ENCODE measurements around the gene CCIN. TPM values are rescaled to one million over a fixed set of nuclear protein-coding genes. Genes with fewer than 3 reads are reported as not detected.
A peak's percentile ranks its signal among the peaks of the same experiment; 100 is the strongest.

Gene CCIN
- total and polyA plus RNA-seq, 9 of the 15 experiments (the other 6 are each of a cell fraction or from before 2014, with no cell fraction given), result not detected

DNA sequence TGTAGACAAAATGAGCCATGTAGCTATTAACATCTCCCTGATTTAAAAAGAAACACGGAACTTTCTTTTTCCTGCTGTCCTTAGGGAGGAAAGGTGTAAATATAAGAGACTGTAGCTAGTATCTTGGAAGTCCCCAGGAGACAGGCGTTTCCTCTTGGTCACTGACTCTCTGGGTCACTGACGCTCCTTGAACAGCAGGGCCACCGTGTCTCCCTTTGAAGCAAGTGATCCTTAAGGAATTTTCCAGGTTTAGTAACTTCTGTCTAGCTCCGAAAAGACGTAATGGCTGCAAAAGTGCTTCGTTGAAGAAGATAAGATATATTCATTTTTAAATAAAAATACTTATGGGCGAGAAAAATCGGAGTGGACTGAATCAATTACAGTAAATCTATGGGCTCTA is 20.8 kb downstream of the CCIN start:
- no peaks in the 10 kb centered on the region for H3K27me3 ChIP-seq (ENCODE audit: control insufficient read depth in 2 of 2, insufficient read depth in 2 of 2, low read length in 2 of 2)
- H3K4me1 ChIP-seq (replicated peaks in 1 of 2; ENCODE audit: control insufficient read depth in 2 of 2, insufficient read depth in 2 of 2, low read length in 2 of 2), result peaks cover 3 to 12% of the 10 kb centered on the region in 2 experiments; a peak in 4 of 5 replicates
- H3K4me3 ChIP-seq, result peak overlapping the region; percentile 97
- H2AFZ ChIP-seq (ENCODE audit: low read depth, low read length), result peak overlapping the region; percentile 97
- H3K4me2 ChIP-seq (ENCODE audit: insufficient read depth, low read length), result peak overlapping the region; percentile 85
- H3K79me2 ChIP-seq (ENCODE audit: control insufficient read depth, insufficient read depth, low read length), result peaks cover 42% of the 10 kb centered on the region
- ChIA-PET POLR2A (interaction anchor here (0.6 to 2.8 kb wide), 13 partner anchors 8 to 139 kb away, joined by 3 to 13 read pairs (median 4); partner anchors contain the start of gene GNE), CTCF (ENCODE audit: low intra/inter-chr PET ratio) (no interaction called here)
- H3K9me3 ChIP-seq (replicated peaks; ENCODE audit: control insufficient read depth, insufficient read depth, low read depth, low read length), result no peaks in the 10 kb centered on the region
- 6% methylated on average over 9 of the region's 9 CpGs for WGBS (ENCODE audit: insufficient coverage, low coverage, missing lambda C conversion rate)
- TF ChIP-seq PHF8 (IDR thresholded peaks at IDR 0.05; ENCODE audit: borderline replicate concordance, low read length) (no peak), CBX5 (IDR thresholded peaks at IDR 0.05; ENCODE audit: borderline replicate concordance, low read depth) (no peak), ZNF165 (CRISPR knock-in tag; IDR thresholded peaks at IDR 0.05; ENCODE audit: borderline replicate concordance) (no peak), NELFE (IDR thresholded peaks at IDR 0.05; ENCODE audit: insufficient read depth, insufficient read length) (no peak), ZNF347 (CRISPR knock-in tag; IDR thresholded peaks at IDR 0.05; ENCODE audit: low read depth) (no peak), ZNF561 (CRISPR knock-in tag; conservative IDR thresholded peaks at IDR 0.05) (no peak)
- TF ChIP-seq, protein P1, sequence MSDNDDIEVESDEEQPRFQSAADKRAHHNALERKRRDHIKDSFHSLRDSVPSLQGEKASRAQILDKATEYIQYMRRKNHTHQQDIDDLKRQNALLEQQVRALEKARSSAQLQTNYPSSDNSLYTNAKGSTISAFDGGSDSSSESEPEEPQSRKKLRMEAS (CRISPR knock-in tag; IDR thresholded peaks at IDR 0.05), result no peak
- peak in 1 of 4 experiments; percentile 33 for DNase-seq (ENCODE audit: extremely low read depth in 1 of 4, low spot score in 3 of 4)
- intact Hi-C loops (cut with micrococcal nuclease), result no loop called here
- in situ Hi-C loops (cut with MboI), result no loop called here
- ATAC-seq, result no peak
- H3K9ac ChIP-seq (ENCODE audit: insufficient read depth in 1 of 2, low read depth in 2 of 2, low read length in 2 of 2), result peak overlapping the region; percentile 82 to 96; a peak in 3 of 4 replicates
- TSS peak; percentile 98 for BruUV-seq (replicated peaks)
- H4K20me1 ChIP-seq (replicated peaks; ENCODE audit: control insufficient read depth, insufficient read depth, low read length), result peaks cover 28% of the 10 kb centered on the region
- peaks cover 21% of the 10 kb centered on the region; the same call in 2 of the 3 replicates for H3K36me3 ChIP-seq (ENCODE audit: control insufficient read depth, insufficient read depth, low read length)
- no peak for FAIRE-seq
- H3K27ac ChIP-seq (ENCODE audit: extremely low read depth, low read depth, low read length), result peak overlapping the region; percentile 93
- H3K9me1 ChIP-seq (ENCODE audit: control insufficient read depth, insufficient read depth, low read length), result no peaks in the 10 kb centered on the region

Measured in K562 (cell line).